ENCODE data around the gene KRT76. TPM values are rescaled to one million over a fixed set of nuclear protein-coding genes. Genes with fewer than 3 reads are reported as not detected.

Gene KRT76
- total RNA-seq, 1 donor from 2014 or later: not detected

- H3K36me3 ChIP-seq (ENCODE audit: control insufficient read depth, insufficient read depth, low read length): no peaks in the 10 kb centered on the region
- no peak for FAIRE-seq
- H3K4me3 ChIP-seq (ENCODE audit: low read depth, low read length): no peak overlapping the region
- H3K27me3 ChIP-seq (ENCODE audit: control insufficient read depth, insufficient read depth, low read length): peaks cover 3% of the 10 kb centered on the region
- peak; percentile 35 for DNase-seq (ENCODE audit: low read depth)
- TF ChIP-seq CTCF (IDR thresholded peaks at IDR 0.05; ENCODE audit: insufficient read depth, low read length, severe bottlenecking): no peak
Measured at GRCh38 chr12:52726451-52726850, 50.7 kb downstream of the KRT76 start.

GRCh38 chr12:52724384-52724783, 52.8 kb downstream of the KRT76 start:
- peaks cover 2% of the 10 kb centered on the region for H3K27me3 ChIP-seq (ENCODE audit: control insufficient read depth, insufficient read depth, low read length)
- no peaks in the 10 kb centered on the region for H3K36me3 ChIP-seq (ENCODE audit: control insufficient read depth, insufficient read depth, low read length)
- DNase-seq (ENCODE audit: low read depth) (no peak), FAIRE-seq (no peak)
- H3K4me3 ChIP-seq (ENCODE audit: low read depth, low read length): no peak overlapping the region
- TF ChIP-seq CTCF (IDR thresholded peaks at IDR 0.05; ENCODE audit: insufficient read depth, low read length, severe bottlenecking): no peak

- Histone ChIP-seq H3K27me3 (ENCODE audit: control insufficient read depth, insufficient read depth, low read length) (peaks cover 2% of the 10 kb centered on the region), H3K36me3 (ENCODE audit: control insufficient read depth, insufficient read depth, low read length) (no peaks in the 10 kb centered on the region), H3K4me3 (ENCODE audit: low read depth, low read length) (no peak overlapping the region)
- no peak for DNase-seq (ENCODE audit: low read depth)
- TF ChIP-seq CTCF (IDR thresholded peaks at IDR 0.05; ENCODE audit: insufficient read depth, low read length, severe bottlenecking): no peak
- FAIRE-seq: no peak
Measured at GRCh38 chr12:52722680-52723079, 54.5 kb downstream of the KRT76 start.

GRCh38 chr12:52721838-52722470, 55.2 kb downstream of the KRT76 start:
- no peak for DNase-seq (ENCODE audit: low read depth)
- no peak for TF ChIP-seq CTCF (IDR thresholded peaks at IDR 0.05; ENCODE audit: insufficient read depth, low read length, severe bottlenecking)
- peak; percentile 66 for FAIRE-seq
- Histone ChIP-seq H3K36me3 (ENCODE audit: control insufficient read depth, insufficient read depth, low read length) (no peaks in the 10 kb centered on the region), H3K27me3 (ENCODE audit: control insufficient read depth, insufficient read depth, low read length) (peaks cover 2% of the 10 kb centered on the region), H3K4me3 (ENCODE audit: low read depth, low read length) (no peak overlapping the region)

- no peaks in the 10 kb centered on the region for H3K36me3 ChIP-seq (ENCODE audit: control insufficient read depth, insufficient read depth, low read length)
- H3K4me3 ChIP-seq (ENCODE audit: low read depth, low read length): no peak overlapping the region
- H3K27me3 ChIP-seq (ENCODE audit: control insufficient read depth, insufficient read depth, low read length): peaks cover 9% of the 10 kb centered on the region
- DNase-seq (ENCODE audit: low read depth): peak; percentile 61
- peak; percentile 23 for FAIRE-seq
- no peak for TF ChIP-seq CTCF (IDR thresholded peaks at IDR 0.05; ENCODE audit: insufficient read depth, low read length, severe bottlenecking)
Measured at GRCh38 chr12:52720365-52720886, 56.7 kb downstream of the KRT76 start.

Other genes with a start within 250 kb of the KRT76 start
- gene KRT71, start 224.2 kb downstream of the KRT76 start, total RNA-seq: not detected in 2 replicates
- 0.13 TPM in 1 of 2 replicates, not detected in the other for gene KRT74, start 203.5 kb downstream of the KRT76 start, total RNA-seq
- not detected in 2 replicates for gene KRT72, start 175.9 kb downstream of the KRT76 start, total RNA-seq
- not detected in 2 replicates for gene KRT73, start 158.8 kb downstream of the KRT76 start, total RNA-seq
- gene KRT2, start 125.1 kb downstream of the KRT76 start, total RNA-seq: not detected in 2 replicates
- gene KRT1, start 96.9 kb downstream of the KRT76 start, total RNA-seq: not detected in 2 replicates
- gene KRT77, start 73.8 kb downstream of the KRT76 start, total RNA-seq: under 0.01 TPM in 1 of 2 replicates, not detected in the other
- gene KRT3, start 18.8 kb upstream of the KRT76 start, total RNA-seq: under 0.01 and 0.13 TPM in 2 replicates
- gene KRT4, start 36.8 kb upstream of the KRT76 start, total RNA-seq: 66.6 and 171 TPM in 2 replicates
- gene KRT79, start 57.0 kb upstream of the KRT76 start, total RNA-seq: under 0.01 and 0.26 TPM in 2 replicates
- gene KRT78, start 71.6 kb upstream of the KRT76 start, total RNA-seq: 5.3 and 17.0 TPM in 2 replicates
- 146 and 309 TPM in 2 replicates for gene KRT8, start 127.7 kb upstream of the KRT76 start, total RNA-seq
- gene KRT18, start 171.8 kb upstream of the KRT76 start, total RNA-seq: 387 and 526 TPM in 2 replicates
- gene EIF4B, start 229.1 kb upstream of the KRT76 start, total RNA-seq: 1,485 and 2,183 TPM in 2 replicates

All from bronchial epithelial cell (primary cell).